ENCODE measurements around the gene LAMP2.

DNA sequence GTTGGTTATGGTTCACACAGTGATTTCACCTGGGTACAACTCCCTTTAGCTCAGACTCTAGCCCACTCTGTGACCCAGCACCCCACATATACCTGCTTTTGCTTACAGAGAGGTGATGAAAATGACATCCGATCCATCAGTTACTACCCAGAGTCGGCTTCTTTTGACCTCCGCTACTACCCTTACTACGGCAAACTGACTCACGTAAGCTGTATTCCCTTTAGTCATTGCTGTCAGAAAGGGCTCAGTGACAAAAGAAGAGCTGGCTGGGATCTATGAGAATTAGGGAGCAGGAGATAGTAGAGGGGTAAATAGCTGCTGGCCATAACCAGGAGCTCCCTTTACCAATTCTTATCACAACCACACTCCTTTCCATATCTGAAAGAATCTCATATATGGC is 90.5 kb downstream of the LAMP2 start:
- TF ChIP-seq, protein P1, sequence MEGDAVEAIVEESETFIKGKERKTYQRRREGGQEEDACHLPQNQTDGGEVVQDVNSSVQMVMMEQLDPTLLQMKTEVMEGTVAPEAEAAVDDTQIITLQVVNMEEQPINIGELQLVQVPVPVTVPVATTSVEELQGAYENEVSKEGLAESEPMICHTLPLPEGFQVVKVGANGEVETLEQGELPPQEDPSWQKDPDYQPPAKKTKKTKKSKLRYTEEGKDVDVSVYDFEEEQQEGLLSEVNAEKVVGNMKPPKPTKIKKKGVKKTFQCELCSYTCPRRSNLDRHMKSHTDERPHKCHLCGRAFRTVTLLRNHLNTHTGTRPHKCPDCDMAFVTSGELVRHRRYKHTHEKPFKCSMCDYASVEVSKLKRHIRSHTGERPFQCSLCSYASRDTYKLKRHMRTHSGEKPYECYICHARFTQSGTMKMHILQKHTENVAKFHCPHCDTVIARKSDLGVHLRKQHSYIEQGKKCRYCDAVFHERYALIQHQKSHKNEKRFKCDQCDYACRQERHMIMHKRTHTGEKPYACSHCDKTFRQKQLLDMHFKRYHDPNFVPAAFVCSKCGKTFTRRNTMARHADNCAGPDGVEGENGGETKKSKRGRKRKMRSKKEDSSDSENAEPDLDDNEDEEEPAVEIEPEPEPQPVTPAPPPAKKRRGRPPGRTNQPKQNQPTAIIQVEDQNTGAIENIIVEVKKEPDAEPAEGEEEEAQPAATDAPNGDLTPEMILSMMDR (IDR thresholded peaks at IDR 0.05) = no peak
- TF ChIP-seq ZFX (IDR thresholded peaks at IDR 0.05; ENCODE audit: borderline replicate concordance) = no peak
